Neural cell (in vitro differentiated cells): ENCODE data around the gene NT5C3A.

Source experiments
- EZH2 ChIP-seq: fragments of 200-600, 300-800 bp; shearing (Covaris generic), sonication (generic); IDR thresholded peaks from 2 replicates; pipeline ENCODE4 v1.6.1; 2014; ENCODE audit warnings: antibody characterized with exemption, low read length, borderline replicate concordance, mild to moderate bottlenecking; ENCODE audit not compliant: insufficient read depth, poor library complexity, severe bottlenecking
- POLR2AphosphoS5 ChIP-seq: IDR thresholded peaks from 2 replicates; pipeline ENCODE4 v1.6.1; 2012
- RAD21 ChIP-seq: fragments of 450-650 bp; conservative IDR thresholded peaks from 2 replicates; pipeline ENCODE4 v1.6.1; 2014; ENCODE audit warnings: antibody characterized with exemption, mild to moderate bottlenecking, moderate library complexity
- SMC3 ChIP-seq: fragments of 450-650 bp; conservative IDR thresholded peaks from 2 replicates; pipeline ENCODE4 v1.6.1; 2014; ENCODE audit warnings: antibody characterized with exemption, mild to moderate bottlenecking, moderate library complexity; ENCODE audit not compliant: poor library complexity
- TF ChIP-seq, protein P1 (sequence below): fragments of 450-650 bp; IDR thresholded peaks from 2 replicates; pipeline ENCODE4 v1.5.1; 2014; ENCODE audit warnings: antibody characterized with exemption, mild to moderate bottlenecking, moderate library complexity; ENCODE audit not compliant: poor library complexity, severe bottlenecking

DNA sequence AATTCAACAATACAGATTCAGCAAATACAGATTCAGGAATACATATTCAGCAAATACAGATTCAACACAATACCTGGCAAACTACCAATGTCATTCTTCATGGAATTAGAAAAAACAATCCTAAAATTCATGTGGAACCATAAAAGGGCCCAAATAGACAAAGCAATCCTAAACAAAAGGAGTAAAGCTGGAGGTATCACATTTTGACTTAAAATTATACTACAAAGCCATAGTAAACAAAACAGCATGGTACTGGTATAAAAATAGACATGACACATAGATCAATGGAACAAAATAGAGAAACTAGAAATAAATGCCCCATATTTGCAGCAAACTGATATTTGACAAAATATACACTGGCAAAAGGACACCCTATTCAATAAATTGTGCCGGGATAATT, 3.4 kb upstream of the NT5C3A start:
- TF ChIP-seq POLR2AphosphoS5 (no peak), EZH2 (no peak), SMC3 (no peak), RAD21 (no peak)
- TF ChIP-seq, protein P1, sequence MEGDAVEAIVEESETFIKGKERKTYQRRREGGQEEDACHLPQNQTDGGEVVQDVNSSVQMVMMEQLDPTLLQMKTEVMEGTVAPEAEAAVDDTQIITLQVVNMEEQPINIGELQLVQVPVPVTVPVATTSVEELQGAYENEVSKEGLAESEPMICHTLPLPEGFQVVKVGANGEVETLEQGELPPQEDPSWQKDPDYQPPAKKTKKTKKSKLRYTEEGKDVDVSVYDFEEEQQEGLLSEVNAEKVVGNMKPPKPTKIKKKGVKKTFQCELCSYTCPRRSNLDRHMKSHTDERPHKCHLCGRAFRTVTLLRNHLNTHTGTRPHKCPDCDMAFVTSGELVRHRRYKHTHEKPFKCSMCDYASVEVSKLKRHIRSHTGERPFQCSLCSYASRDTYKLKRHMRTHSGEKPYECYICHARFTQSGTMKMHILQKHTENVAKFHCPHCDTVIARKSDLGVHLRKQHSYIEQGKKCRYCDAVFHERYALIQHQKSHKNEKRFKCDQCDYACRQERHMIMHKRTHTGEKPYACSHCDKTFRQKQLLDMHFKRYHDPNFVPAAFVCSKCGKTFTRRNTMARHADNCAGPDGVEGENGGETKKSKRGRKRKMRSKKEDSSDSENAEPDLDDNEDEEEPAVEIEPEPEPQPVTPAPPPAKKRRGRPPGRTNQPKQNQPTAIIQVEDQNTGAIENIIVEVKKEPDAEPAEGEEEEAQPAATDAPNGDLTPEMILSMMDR = no peak
